GM12891 (cell line): ENCODE data around the gene F7.

Experiments
- POLR2A ChIP-seq: IDR thresholded peaks from 2 replicates; pipeline ENCODE4 v1.6.1; 2011; ENCODE audit warnings: low read depth, low read length, control low read depth
- POLR2AphosphoS5 ChIP-seq: IDR thresholded peaks from 2 replicates; pipeline ENCODE4 v1.6.1; 2011; ENCODE audit warnings: low read depth, low read length, control low read depth
- POU2F2 ChIP-seq: IDR thresholded peaks from 2 replicates; pipeline ENCODE4 v1.6.1; 2011; ENCODE audit warnings: low read depth, mild to moderate bottlenecking, control low read depth, low read length, moderate library complexity
- TAF1 ChIP-seq: IDR thresholded peaks from 2 replicates; pipeline ENCODE4 v1.6.1; 2011; ENCODE audit warnings: low read depth, low read length, control low read depth

DNA sequence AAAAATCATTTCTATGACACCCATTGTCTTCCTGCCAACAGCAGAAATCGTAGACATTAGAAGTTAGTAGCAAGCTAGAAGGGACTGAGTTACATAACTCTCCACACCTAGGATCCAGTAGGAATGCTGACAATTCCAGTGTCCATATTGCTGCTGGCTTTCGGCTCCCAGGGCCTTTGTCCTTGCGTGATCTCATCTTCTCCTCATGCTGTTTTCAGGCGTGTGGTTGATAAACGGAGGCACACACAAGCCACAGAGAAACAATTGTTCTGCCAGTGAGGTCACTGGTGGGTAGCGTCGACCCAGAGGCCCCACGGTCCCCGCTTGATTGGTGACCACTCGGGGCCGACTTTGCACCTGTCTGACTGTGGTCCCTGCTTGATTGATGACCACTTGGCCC, 31.6 kb upstream of the F7 start:
- TF ChIP-seq POLR2AphosphoS5 (no peak), TAF1 (no peak), POLR2A (no peak), POU2F2 (no peak)
